Stimulated activated CD8-positive, alpha-beta memory T cell treated with anti-CD3 and anti-CD28 coated beads, Interleukin-12 subunit alpha, Interleukin-12 subunit beta, amount 100 ng/mL, for 24 hours (primary cell): ENCODE data around the gene AQP9.
"Not testable (repeated sequence)": the region's sequence is repeated elsewhere in the genome, so short reads cannot be mapped to it uniquely, and the experiment has no call there.

Source experiments
- DNase-seq: peaks from one replicate; pipeline ENCODE4 v3.0.0-alpha.2; 2020; ENCODE audit errors: extremely low read depth

Gene AQP9

GRCh38 chr15:58138106-58138505 lies at the start of gene AQP9:
AQP9 (plus strand) TSS chr15:58138381; CDS start chr15:58138566, 185 bp downstream.
- DNase-seq: no peak

DNA sequence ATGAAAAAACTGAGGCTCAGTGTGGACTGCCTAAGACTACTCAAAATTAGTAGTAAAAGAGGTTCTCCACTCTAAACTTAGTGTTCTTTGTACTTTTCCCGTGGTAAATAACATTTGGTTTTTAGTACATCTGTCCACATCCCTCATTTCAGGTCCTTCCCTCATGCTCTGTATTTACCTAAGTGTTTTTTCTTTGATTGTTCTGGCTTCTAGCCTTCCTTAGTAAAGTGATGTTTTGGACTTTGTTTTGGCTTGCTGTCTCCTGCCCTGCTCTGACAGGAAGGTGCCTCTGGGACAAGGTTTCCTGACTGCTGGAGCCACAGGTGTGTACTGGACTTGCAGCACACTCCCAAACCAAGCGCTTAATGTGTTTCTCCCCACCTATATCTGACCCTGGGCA lies 42.8 kb upstream of the AQP9 start:
- no peak for DNase-seq

DNA sequence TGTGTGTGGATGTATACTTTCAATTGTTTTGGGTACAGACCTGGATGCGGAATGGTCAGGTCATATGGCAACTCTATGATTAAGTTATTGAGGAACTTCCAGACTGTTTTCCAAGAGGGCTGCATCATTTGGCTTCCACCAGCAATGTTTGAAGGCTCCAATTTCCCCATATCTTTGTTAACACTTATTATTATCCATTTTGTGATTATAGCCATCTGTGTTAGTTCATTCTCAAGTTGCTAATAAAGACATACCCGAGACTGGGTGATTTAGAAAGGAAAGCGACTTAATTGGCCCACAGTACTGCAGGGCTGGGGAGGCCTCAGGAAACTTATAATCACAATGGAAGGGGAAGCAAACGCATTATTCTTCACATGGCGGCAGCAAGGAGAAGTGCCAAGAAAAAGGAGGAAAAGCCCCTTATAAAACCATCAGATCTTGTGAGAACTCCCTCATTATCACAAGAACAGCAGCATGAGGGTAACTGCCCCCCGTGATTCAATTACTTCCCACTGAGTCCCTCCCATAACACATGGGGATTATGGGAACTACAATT lies 41.6 kb upstream of the AQP9 start:
- no peak for DNase-seq

DNA sequence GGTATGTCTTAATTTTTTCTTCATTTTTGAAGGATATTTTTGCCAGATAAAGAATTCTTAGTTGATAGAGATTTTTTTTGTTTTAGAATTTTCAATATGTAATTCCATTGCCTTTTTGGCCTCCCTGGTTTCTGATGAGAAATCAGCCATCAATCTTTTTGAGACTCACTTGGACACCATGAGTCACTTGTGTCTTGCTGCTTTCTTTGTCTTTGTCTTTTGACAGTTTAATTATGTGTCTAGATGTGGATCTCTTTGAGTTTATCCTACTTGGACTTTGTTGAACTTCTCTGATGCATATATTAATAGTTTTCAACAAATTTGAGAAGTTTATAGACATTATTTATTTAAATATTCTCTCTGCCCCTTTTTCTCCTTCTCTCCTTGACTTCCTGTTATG lies 34.7 kb upstream of the AQP9 start:
- no peak for DNase-seq

- DNase-seq: no peak
These were observed 30.1 kb upstream of the AQP9 start for GRCh38 chr15:58108117-58108516.

- no peak for DNase-seq
These were observed 28.8 kb upstream of the AQP9 start for GRCh38 chr15:58109419-58109818.

DNA sequence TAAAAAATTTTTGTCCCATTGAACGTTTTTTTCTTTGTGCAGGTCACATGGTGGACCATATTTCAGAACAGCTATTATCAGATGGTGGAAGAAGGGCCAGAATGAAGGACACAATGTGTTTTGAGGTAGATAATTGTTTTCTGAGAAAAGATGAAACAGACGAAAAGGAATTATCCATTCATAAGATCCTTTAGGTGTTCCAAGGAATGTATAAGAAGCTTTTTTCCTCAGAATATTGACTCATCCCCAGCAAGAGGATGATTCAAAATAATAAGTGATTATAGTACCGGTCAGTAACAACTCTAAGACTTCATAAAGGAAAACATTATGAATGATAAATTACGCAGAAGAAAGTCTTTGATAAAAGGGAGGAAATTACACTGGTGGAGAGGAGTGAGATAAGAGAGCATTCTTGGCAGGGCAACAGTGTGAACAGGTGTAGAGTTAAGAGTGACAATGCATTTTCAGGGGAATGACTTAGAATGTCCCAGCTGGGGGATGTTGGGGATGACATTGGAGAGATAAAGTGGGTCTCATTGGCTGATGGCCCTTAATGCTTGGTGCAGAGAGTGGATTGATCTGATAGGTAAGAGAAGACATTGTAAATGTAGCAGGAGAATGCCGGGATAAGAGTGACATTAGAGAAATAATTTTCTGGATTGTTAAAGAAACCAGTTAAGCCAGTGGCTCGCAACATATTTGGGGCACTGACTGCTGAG lies 27.0 kb upstream of the AQP9 start:
- no peak for DNase-seq

DNA sequence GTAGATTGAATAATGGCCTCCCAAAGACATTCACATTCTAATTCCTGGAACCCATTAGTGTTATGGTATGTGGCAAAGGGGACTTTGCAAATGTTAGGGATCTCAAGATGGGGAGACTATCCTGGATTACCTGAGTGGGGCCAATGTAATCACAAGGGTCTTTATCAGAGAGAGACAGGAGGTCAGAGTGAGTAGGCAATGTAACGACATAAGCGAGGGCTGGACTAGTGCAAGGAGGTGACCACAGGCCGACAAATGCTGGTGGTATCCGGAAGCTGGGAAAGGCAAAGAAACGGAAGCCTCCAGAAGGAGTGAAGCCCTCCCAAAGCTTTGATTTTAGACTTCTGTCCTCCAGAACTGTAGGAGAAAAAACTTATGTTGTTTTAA lies 26.5 kb upstream of the AQP9 start:
- no peak for DNase-seq

DNA sequence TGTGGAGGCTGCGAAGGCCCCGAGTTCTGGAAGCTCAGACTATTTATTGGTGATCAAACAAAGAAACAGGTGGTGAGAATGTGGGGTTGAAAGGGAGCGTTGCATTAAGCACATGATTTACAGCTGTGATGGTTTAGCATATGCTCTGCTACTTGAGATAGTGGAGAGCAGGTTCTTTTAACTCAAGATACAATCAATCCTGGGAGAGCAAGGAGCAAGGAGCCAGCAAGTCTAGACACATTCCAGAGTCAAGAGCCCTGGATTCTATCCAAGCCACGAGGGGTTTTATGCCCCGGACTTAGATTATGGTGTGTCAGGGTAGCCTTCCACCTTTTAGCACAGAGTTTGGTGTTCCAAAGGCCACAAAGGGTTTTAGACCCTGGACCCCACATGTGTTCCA lies 24.8 kb upstream of the AQP9 start:
- not testable (repeated sequence) for DNase-seq

DNA sequence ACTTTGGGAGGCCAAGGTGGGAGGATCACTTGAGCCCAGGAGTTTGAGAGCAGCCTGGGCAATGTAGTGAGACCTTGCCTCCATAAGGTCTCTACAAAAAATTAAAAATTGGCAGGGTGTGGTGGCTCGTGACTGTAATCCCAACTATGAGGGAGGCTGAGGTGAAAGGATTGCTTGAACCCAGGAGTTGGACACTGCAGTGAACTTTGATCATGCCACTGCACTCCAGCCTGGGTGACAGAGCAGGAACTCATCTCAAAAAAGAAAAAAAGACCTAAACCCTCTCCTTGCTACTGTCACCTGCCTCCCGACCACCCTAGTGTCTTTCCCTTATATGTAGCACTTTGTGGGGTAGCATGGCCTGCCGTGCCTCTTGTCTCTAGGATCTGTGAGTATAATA lies 23.8 kb upstream of the AQP9 start:
- DNase-seq: no peak

- DNase-seq: no peak
These were observed 23.4 kb upstream of the AQP9 start for GRCh38 chr15:58114812-58115211.

- no peak for DNase-seq
These were observed 22.5 kb upstream of the AQP9 start for GRCh38 chr15:58115692-58116091.

GRCh38 chr15:58117619-58118018 lies 20.6 kb upstream of the AQP9 start:
- DNase-seq: no peak

- no peak for DNase-seq
These were observed 19.9 kb upstream of the AQP9 start for GRCh38 chr15:58118272-58118671.

DNA sequence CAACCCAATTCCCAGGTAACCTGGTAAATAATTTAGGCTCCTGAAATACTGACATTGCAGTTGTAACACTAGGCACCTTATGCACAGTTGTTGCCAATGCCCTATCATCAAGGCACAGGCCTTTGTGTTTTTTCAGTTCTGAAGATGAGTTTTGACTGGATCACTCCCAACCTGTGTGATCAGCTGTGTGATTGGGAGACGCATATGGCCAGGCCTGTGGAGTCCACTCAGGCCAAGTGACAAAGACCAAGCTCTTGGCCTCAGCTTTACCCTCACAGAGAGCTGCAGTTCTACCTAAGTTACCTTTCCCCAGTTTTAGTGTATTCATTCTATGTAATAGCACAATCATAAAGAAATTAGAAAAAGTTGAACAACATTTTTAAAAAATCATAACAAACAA lies 19.2 kb upstream of the AQP9 start:
- no peak for DNase-seq

GRCh38 chr15:58124585-58124984 lies 13.6 kb upstream of the AQP9 start:
- DNase-seq: no peak

DNA sequence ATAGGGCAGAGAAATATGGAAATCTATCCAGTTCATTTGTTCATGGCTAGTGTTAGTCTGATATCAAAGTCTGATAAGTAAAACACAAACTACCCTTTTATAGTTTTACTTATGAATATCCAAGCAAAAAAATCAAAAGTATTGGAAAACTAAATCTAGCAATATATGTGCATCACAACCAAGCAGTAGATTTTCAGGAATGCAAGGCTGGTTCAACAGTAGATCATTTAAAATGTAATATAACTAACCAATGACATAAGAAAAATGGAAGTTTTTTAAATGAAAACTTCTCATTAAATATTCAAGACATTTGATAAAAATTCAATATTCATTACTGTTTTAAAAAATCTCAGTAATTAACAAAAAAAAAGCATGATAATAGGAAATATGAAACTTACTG lies 12.8 kb upstream of the AQP9 start:
- DNase-seq: no peak

- DNase-seq: no peak
These were observed 3.3 kb upstream of the AQP9 start for GRCh38 chr15:58134886-58135285.

DNA sequence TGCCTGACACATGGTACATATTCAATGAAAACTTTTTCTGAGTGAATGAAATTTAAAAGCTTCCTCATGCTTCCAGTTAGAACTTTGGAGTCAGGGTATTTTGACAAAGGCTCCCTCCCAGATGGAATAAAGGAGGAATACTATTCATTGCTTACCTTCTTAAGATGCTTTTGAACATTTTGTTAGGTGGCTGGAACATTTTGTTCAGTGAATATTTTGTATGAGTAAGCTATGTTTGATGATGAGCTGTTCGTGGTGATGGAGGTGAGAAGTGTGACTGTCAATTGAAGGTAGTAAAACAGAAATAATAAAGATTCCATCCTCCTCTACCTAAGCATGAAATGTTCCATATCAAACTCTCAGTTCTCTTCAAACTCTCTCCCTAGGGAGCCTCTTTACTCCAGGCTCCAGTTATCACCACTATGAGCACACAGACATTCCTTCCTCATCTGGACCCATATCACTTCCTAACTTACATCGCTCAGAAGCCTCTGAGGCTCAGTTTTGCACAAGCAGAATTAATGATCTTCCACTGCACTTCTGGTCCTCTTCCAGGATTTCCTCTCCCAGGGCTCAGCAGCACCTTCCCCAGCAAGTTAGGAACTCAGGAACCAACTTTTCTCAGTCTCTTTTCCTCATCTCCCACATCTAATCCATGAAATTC lies 2.5 kb upstream of the AQP9 start:
- no peak for DNase-seq

GRCh38 chr15:58136731-58137130 lies 1.4 kb upstream of the AQP9 start:
- no peak for DNase-seq

- DNase-seq: no peak
These were observed 495 bp upstream of the AQP9 start for GRCh38 chr15:58137686-58138085.

GRCh38 chr15:58139276-58139988 lies 1.3 kb downstream of the AQP9 start:
- no peak for DNase-seq
